GDM1 (cell line): Measurements from ENCODE around the gene LRIT1.

ENCODE experiments used
- DNase-seq: peaks from one replicate; lab custom pipeline; 2025; lab: John Stamatoyannopoulos, UW

The LRIT1 gene

GRCh38 chr10:84193327-84193726 is 48.0 kb downstream of the LRIT1 start:
- DNase-seq, result no peak

DNA sequence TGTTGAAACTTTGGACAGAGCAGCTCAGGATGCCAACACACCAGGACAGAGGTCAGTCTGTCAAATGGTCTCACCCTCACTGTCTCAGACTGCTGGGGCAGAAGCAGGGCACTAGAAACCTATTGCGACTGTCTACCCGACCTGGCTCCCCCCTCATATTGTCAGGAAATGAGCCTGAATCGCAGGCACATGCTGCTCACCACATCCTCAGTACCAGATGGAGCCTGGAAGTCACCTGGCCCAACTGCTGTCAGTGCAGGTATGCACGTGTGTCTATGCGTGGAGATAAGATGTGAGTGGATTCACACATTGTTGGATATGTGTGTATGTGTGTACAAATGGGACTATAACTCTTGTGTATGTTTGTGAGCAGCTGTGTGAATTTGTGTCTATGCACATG is 50.2 kb downstream of the LRIT1 start:
- DNase-seq, result no peak

DNA sequence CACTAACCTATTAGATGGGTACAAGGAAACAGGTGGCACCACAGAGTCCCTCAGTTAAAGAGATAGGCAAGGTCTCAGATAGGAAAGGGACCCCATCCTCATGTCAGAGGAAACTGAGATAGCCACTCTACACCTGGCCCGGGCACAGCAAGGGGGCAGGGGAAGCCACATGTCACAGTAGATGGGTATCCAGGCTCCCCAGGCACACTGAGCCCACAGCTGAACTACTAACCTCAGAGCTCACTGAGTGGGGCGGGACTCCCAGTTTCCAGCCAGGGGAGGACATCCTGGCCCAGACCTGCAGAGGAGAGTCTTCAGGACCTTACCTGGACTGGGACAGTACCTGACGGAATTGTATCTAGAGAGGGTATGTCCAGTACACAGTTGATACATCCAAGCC is 50.7 kb downstream of the LRIT1 start:
- no peak for DNase-seq

DNA sequence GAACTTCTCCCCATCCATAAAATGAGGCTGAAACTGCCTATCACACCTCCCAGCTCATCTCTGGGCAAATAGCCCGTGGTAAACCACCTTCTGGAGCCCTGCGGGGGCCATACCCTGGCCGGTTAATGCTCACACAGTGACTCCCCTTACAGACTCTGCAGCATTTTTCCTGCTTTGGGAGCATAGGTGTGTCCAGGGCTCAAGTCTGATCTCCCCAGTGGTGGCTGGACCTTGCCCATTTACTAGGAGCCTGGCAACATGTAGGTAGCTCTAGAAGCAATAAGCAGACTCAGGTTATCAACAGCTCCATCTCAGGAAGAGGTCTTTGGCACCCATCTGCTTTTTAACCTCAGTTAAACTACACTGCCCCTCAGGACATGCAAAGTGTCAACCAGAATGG is 52.5 kb downstream of the LRIT1 start:
- no peak for DNase-seq

DNA sequence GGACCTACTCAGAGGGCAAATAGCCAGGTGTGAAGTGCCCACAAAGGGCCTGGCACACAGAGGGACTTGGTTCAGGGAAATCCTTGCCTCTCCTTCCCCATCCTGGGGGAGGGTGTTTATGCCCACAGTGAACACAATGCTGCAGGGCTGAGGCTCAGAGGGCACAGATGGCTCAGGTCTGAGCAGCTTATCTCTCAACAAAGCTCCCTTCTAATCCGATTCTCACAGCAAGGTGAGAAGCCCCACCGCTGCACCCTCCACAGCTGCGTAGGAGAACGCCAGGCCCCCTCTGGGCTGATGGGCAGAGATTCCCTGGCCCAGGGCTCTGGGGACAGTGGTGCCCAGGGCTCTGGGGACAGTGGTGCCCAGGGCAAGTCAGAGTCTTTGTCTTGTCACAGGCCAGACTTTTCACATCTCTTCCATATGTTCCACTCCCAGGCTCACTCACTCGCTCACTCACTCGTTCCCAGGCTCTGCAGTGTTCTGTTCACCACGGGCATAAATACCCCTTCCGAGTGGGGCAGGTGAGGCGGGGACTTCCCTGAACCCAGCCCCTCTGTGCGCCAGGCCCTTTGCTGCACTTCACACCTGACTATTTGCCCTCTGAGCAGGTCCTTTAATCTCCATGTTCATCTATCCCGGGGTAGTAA is 55.7 kb downstream of the LRIT1 start:
- DNase-seq, result no peak

- DNase-seq, result no peak
Observed at GRCh38 chr10:84184517-84184916, 56.8 kb downstream of the LRIT1 start.

DNA sequence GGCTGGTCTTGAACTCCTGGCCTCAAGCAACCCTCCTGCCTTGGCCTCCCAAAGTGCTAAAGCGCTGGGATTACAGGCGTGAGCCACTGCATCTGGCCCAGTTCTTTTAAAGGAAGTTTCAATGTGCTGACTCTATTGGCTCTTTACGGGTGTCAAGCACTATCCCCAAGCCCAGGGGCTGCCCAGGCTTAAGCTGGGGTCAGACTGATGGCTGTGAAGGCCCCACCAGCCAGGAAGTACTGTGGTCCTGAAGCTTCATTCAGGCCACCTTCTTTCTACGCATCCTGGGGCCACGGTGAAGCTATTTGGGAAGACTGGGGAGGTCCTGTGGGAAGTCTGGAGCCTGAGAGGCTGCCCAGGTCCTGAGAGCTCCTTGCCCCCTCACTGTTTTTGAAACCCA is 59.7 kb downstream of the LRIT1 start:
- no peak for DNase-seq
